HCT116 (cell line): Measurements from ENCODE around the gene FDXR. TPM values are rescaled to one million over a fixed set of nuclear protein-coding genes. Genes with fewer than 3 reads are reported as not detected.

Experiments used
- ATAC-seq: fragments of 200-7000 bp; cut with Tn5 transposase; 2 replicates; pipeline ENCODE4 v1.9.1; 2020; ENCODE audit warnings: mild to moderate bottlenecking, moderate library complexity
- BruUV-seq: library from RNA; stranded (reverse); fragments of 400-500 nt; replicated peaks from 2 replicates; lab custom pipeline; 2021; lab: Mats Ljungman, UMichigan
- CTCF ChIA-PET: fragments of 300-600 bp; sonication (Branson Sonifier 250); formaldehyde crosslinking; loops from one replicate; lab custom pipeline; 2021; ENCODE audit warnings: antibody characterized with exemption; lab: Charles Lee
- POLR2A ChIA-PET: fragments of 300-600, 350-600 bp; sonication (Branson Sonifier 250); formaldehyde crosslinking; loops from one replicate; lab custom pipeline; 2021; ENCODE audit warnings: antibody characterized with exemption; lab: Charles Lee
- RAD21 ChIA-PET, 2 experiments: fragments of 300-600 bp; sonication (Branson Sonifier 250); formaldehyde crosslinking; loops; one replicate each; lab custom pipeline; 2023; ENCODE audit warnings: low total read pairs in 2 of 2; ENCODE audit not compliant: uncharacterized antibody in 2 of 2, unreplicated experiment in 2 of 2, low non-redundant PET in 1 of 2; lab: Charles Lee
- DNase-seq: peaks from one replicate; pipeline ENCODE4 v3.0.0-alpha.2; 2010; ENCODE audit warnings: low read depth, low spot score
- H2AFZ ChIP-seq: fragments of 200-600 bp; shearing (Covaris generic), sonication (generic); 2 replicates; pipeline ENCODE4 v1.6.1; 2017; ENCODE audit warnings: low read depth, mixed run types, mixed read lengths, antibody characterized with exemption, low read length; ENCODE audit not compliant: poor library complexity, severe bottlenecking
- H3K27ac ChIP-seq: 2 replicates; pipeline ENCODE4 v1.5.1; 2012; ENCODE audit warnings: low read depth, low read length
- H3K27me3 ChIP-seq: fragments of 200-600 bp; sonication (generic); 2 replicates; pipeline ENCODE4 v1.6.1; 2016; ENCODE audit warnings: mixed run types, low read length, mixed read lengths; ENCODE audit not compliant: insufficient read depth
- H3K36me3 ChIP-seq, 2 experiments: fragments of 200-500 bp in 1 of 2; fragments of 200-600 bp in 1 of 2; sonication (Bioruptor generic) in 1 of 2; sonication (generic) in 1 of 2; 2 replicates each; pipeline versions ENCODE4 v1.5.1 to v1.6.1; 2014 to 2016; ENCODE audit warnings: low read length in 2 of 2, inconsistent platforms in 1 of 2, mixed read lengths in 1 of 2, mixed run types in 1 of 2; ENCODE audit not compliant: insufficient read depth in 2 of 2, control insufficient read depth in 1 of 2
- H3K4me1 ChIP-seq, 2 experiments: fragments of 200-600 bp in 1 of 2; sonication (generic) in 1 of 2; 2 replicates each; pipeline versions ENCODE4 v1.5.1 to v1.6.1; 2012 to 2017; ENCODE audit warnings: low read length in 2 of 2, inconsistent platforms in 1 of 2, mild to moderate bottlenecking in 1 of 2, mixed read lengths in 1 of 2, mixed run types in 1 of 2, moderate library complexity in 1 of 2; ENCODE audit not compliant: insufficient read depth in 2 of 2, control insufficient read depth in 1 of 2
- H3K4me2 ChIP-seq: fragments of 200-600 bp; sonication (generic); 2 replicates; pipeline ENCODE4 v1.6.1; 2017; ENCODE audit warnings: mixed run types, low read length, mixed read lengths
- H3K4me3 ChIP-seq, 2 experiments: fragments of 200-600 bp in 1 of 2; sonication (generic) in 1 of 2; replicated peaks in 1 of 2; 2 replicates each; pipeline ENCODE4 v1.5.1; 2011 to 2016; ENCODE audit warnings: low read length in 2 of 2, control low read depth in 1 of 2, low read depth in 1 of 2, mild to moderate bottlenecking in 1 of 2, mixed read lengths in 1 of 2, mixed run types in 1 of 2
- H3K79me2 ChIP-seq: fragments of 200-600 bp; sonication (generic); 2 replicates; pipeline ENCODE4 v1.6.1; 2017; ENCODE audit warnings: mild to moderate bottlenecking, mixed run types, low read length, moderate library complexity, mixed read lengths; ENCODE audit not compliant: insufficient read depth
- H3K9ac ChIP-seq: fragments of 200-600 bp; sonication (generic); 2 replicates; pipeline ENCODE4 v1.6.1; 2016; ENCODE audit warnings: low read length, mixed read lengths
- H3K9me2 ChIP-seq: fragments of 200-600 bp; sonication (generic), shearing (Covaris generic); 2 replicates; pipeline ENCODE4 v1.6.1; 2017; ENCODE audit warnings: mixed run types, mild to moderate bottlenecking, moderate library complexity; ENCODE audit not compliant: insufficient read depth
- H3K9me3 ChIP-seq, 2 experiments: fragments of 200-500 bp in 1 of 2; fragments of 200-600 bp in 1 of 2; sonication (Bioruptor generic) in 1 of 2; sonication (generic) in 1 of 2; 2 replicates each; pipeline ENCODE4 v1.6.1; 2014 to 2017; ENCODE audit warnings: low read length in 2 of 2, mixed read lengths in 2 of 2, inconsistent platforms in 1 of 2, low read depth in 1 of 2, mild to moderate bottlenecking in 1 of 2, mixed run types in 1 of 2, moderate library complexity in 1 of 2; ENCODE audit not compliant: control insufficient read depth in 1 of 2, insufficient read depth in 1 of 2
- H4K20me1 ChIP-seq: fragments of 200-600 bp; sonication (generic), shearing (Covaris generic); 2 replicates; pipeline ENCODE4 v1.6.1; 2017; ENCODE audit warnings: mixed run types, mild to moderate bottlenecking, moderate library complexity; ENCODE audit not compliant: insufficient read depth
- CEBPB ChIP-seq: IDR thresholded peaks from 2 replicates; pipeline ENCODE4 v1.6.1; 2012; ENCODE audit warnings: low read depth
- EGR1 ChIP-seq: IDR thresholded peaks from 2 replicates; pipeline ENCODE4 v1.6.1; 2012; ENCODE audit warnings: low read depth
- ELF1 ChIP-seq: IDR thresholded peaks from 2 replicates; pipeline ENCODE4 v1.6.1; 2012; ENCODE audit warnings: low read depth, borderline replicate concordance
- JUND ChIP-seq: IDR thresholded peaks from 2 replicates; pipeline ENCODE4 v1.6.1; 2012
- SRF ChIP-seq: IDR thresholded peaks from 2 replicates; pipeline ENCODE4 v1.6.1; 2012; ENCODE audit warnings: low read depth
- YY1 ChIP-seq: IDR thresholded peaks from 2 replicates; pipeline ENCODE4 v1.6.1; 2011; ENCODE audit warnings: low read length, low read depth, moderate library complexity, mild to moderate bottlenecking; ENCODE audit not compliant: insufficient replicate concordance; ENCODE audit errors: extremely low read depth
- ZFX ChIP-seq: fragments of 450-650 bp; IDR thresholded peaks from 2 replicates; pipeline ENCODE4 v1.6.1; 2017
- intact Hi-C: fragments of 100-400 bp; cut with micrococcal nuclease; formaldehyde crosslinking; loops from 2 replicates; pipeline ENCODE4 v1.10.0; 2022
- total RNA-seq: library from RNA; stranded (reverse); gene quantifications from one replicate; pipeline ENCODE4 v1.2.1, GENCODE V29; 2021; ENCODE audit not compliant: unreplicated experiment
- TF ChIP-seq, protein P1 (sequence below): IDR thresholded peaks from 2 replicates; pipeline ENCODE4 v1.6.1; 2012; ENCODE audit warnings: low read depth
- TF ChIP-seq, protein P2 (sequence below): IDR thresholded peaks from 2 replicates; pipeline ENCODE4 v1.6.1; 2012
- TF ChIP-seq, protein P3 (sequence below): IDR thresholded peaks from 2 replicates; pipeline ENCODE4 v1.6.1; 2011; ENCODE audit warnings: mild to moderate bottlenecking, low read length, moderate library complexity; ENCODE audit not compliant: insufficient replicate concordance; ENCODE audit errors: extremely low read depth

Gene FDXR
- total RNA-seq, 1 experiment from 2014 or later = 98.8 TPM

DNA sequence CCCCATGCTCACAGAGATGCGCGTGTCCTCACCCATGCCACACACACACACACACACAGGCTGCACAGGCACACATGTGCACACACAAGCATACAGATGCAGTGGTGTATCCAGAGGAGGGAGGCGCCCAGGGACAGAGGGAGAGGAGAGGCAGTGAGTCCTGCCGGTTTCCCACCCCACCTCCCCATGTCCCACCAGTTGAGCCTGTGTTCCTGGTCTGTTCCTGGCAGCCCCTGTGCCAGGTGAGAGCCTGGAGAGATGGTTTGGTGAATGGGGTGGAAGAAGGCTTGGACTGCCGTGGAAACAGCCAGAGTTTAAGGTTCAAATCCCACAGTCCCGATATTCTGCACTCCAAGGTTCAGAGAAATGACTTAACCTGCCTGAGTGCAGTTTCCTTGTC, 30.9 kb upstream of the FDXR start (continued):
- TF ChIP-seq, protein P1, sequence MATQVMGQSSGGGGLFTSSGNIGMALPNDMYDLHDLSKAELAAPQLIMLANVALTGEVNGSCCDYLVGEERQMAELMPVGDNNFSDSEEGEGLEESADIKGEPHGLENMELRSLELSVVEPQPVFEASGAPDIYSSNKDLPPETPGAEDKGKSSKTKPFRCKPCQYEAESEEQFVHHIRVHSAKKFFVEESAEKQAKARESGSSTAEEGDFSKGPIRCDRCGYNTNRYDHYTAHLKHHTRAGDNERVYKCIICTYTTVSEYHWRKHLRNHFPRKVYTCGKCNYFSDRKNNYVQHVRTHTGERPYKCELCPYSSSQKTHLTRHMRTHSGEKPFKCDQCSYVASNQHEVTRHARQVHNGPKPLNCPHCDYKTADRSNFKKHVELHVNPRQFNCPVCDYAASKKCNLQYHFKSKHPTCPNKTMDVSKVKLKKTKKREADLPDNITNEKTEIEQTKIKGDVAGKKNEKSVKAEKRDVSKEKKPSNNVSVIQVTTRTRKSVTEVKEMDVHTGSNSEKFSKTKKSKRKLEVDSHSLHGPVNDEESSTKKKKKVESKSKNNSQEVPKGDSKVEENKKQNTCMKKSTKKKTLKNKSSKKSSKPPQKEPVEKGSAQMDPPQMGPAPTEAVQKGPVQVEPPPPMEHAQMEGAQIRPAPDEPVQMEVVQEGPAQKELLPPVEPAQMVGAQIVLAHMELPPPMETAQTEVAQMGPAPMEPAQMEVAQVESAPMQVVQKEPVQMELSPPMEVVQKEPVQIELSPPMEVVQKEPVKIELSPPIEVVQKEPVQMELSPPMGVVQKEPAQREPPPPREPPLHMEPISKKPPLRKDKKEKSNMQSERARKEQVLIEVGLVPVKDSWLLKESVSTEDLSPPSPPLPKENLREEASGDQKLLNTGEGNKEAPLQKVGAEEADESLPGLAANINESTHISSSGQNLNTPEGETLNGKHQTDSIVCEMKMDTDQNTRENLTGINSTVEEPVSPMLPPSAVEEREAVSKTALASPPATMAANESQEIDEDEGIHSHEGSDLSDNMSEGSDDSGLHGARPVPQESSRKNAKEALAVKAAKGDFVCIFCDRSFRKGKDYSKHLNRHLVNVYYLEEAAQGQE = no peak
- no peak for TF ChIP-seq YY1
- TF ChIP-seq SRF = no peak
- TF ChIP-seq, protein P2, sequence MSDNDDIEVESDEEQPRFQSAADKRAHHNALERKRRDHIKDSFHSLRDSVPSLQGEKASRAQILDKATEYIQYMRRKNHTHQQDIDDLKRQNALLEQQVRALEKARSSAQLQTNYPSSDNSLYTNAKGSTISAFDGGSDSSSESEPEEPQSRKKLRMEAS = no peak
- no peak for TF ChIP-seq EGR1
- TF ChIP-seq ZFX = no peak

DNA sequence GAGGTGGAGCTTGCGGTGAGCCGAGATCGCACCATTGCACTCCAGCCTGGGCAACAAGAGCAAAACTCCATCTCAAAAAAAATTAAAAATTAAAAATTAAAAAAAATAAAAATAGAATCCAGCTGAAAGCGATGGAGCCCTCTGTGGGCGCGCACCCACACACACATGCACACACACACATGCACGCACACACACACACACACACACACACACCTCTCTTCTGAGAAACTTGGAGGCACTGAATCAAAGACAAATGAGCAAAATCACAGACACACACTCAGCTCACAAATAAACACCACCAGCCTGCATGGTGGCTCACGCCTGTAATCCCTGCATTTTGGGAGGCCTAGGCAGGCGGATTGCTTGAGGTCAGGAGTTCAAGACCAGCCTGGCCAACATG, 30.2 kb upstream of the FDXR start:
- DNase-seq = no peak
- no peaks in the 10 kb centered on the region for H4K20me1 ChIP-seq
- POLR2A ChIA-PET = no interaction called here
- CTCF ChIA-PET = no interaction called here
- H3K9ac ChIP-seq = no peak overlapping the region
- H3K27ac ChIP-seq = no peak overlapping the region
- TF ChIP-seq, protein P3, sequence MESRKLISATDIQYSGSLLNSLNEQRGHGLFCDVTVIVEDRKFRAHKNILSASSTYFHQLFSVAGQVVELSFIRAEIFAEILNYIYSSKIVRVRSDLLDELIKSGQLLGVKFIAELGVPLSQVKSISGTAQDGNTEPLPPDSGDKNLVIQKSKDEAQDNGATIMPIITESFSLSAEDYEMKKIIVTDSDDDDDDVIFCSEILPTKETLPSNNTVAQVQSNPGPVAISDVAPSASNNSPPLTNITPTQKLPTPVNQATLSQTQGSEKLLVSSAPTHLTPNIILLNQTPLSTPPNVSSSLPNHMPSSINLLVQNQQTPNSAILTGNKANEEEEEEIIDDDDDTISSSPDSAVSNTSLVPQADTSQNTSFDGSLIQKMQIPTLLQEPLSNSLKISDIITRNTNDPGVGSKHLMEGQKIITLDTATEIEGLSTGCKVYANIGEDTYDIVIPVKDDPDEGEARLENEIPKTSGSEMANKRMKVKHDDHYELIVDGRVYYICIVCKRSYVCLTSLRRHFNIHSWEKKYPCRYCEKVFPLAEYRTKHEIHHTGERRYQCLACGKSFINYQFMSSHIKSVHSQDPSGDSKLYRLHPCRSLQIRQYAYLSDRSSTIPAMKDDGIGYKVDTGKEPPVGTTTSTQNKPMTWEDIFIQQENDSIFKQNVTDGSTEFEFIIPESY = no peak
- TF ChIP-seq ELF1 (no peak), ZFX (no peak), CEBPB (no peak), JUND (no peak)
- RAD21 ChIA-PET = no interaction called here
- H3K79me2 ChIP-seq = no peaks in the 10 kb centered on the region
- intact Hi-C loops = no loop called here
- no peaks in the 10 kb centered on the region for H3K36me3 ChIP-seq
- H3K4me2 ChIP-seq = no peak overlapping the region
- H3K9me2 ChIP-seq = no peaks in the 10 kb centered on the region
- H3K4me3 ChIP-seq = no peak overlapping the region
- H3K27me3 ChIP-seq = no peaks in the 10 kb centered on the region
- H3K4me1 ChIP-seq = peaks cover 3 to 26% of the 10 kb centered on the region in 2 experiments
- H2AFZ ChIP-seq = no peak overlapping the region
- no TSS peak for BruUV-seq
- no peak for ATAC-seq
- H3K9me3 ChIP-seq = no peaks in the 10 kb centered on the region
